Fibroblast of lung (primary cell): ENCODE measurements around the gene FHIT. TPM values are rescaled to one million over a fixed set of nuclear protein-coding genes. Genes with fewer than 3 reads are reported as not detected.

ENCODE experiments used
- DNase-seq, 2 donors: peaks; one replicate each; pipeline versions ENCODE4 v3.0.0 to v3.0.0-alpha.2; 2010; ENCODE audit warnings: low read depth in 2 of 2
- H2AFZ ChIP-seq: 2 replicates; pipeline ENCODE4 v1.5.1; 2012; ENCODE audit warnings: low read length, control low read depth, inconsistent platforms
- H3K27ac ChIP-seq: 2 replicates; pipeline ENCODE4 v1.5.1; 2011; ENCODE audit warnings: low read length, control low read depth; ENCODE audit not compliant: insufficient read depth
- H3K27me3 ChIP-seq: 2 replicates; pipeline ENCODE4 v1.5.1; 2011; ENCODE audit warnings: mild to moderate bottlenecking, low read length; ENCODE audit not compliant: control insufficient read depth, insufficient read depth
- H3K36me3 ChIP-seq: 2 replicates; pipeline ENCODE4 v1.5.1; 2011; ENCODE audit warnings: low read length; ENCODE audit not compliant: control insufficient read depth, insufficient read depth
- H3K4me1 ChIP-seq: 2 replicates; pipeline ENCODE4 v1.5.1; 2011; ENCODE audit warnings: low read length; ENCODE audit not compliant: control insufficient read depth, insufficient read depth; ENCODE audit errors: extremely low read depth
- H3K4me2 ChIP-seq: 2 replicates; pipeline ENCODE4 v1.5.1; 2011; ENCODE audit warnings: low read length, control low read depth; ENCODE audit not compliant: insufficient read depth; ENCODE audit errors: extremely low read depth
- H3K4me3 ChIP-seq, 4 experiments: fragments of 200-600 bp in 1 of 4; sonication (generic) in 1 of 4; replicated peaks in 1 of 4; 2 replicates each; pipeline ENCODE4 v1.5.1; 2011 to 2016; ENCODE audit warnings: low read length in 4 of 4, low read depth in 3 of 4, mild to moderate bottlenecking in 3 of 4, control low read depth in 2 of 4, inconsistent platforms in 1 of 4, mixed read lengths in 1 of 4; ENCODE audit not compliant: insufficient read depth in 1 of 4; ENCODE audit errors: control extremely low read depth in 1 of 4
- H3K79me2 ChIP-seq: 2 replicates; pipeline ENCODE4 v1.5.1; 2012; ENCODE audit warnings: mild to moderate bottlenecking, low read length, inconsistent platforms; ENCODE audit not compliant: control insufficient read depth, insufficient read depth
- H3K9ac ChIP-seq: 2 replicates; pipeline ENCODE4 v1.5.1; 2011; ENCODE audit warnings: mild to moderate bottlenecking, low read length, control low read depth; ENCODE audit not compliant: insufficient read depth
- H3K9me3 ChIP-seq: 2 replicates; pipeline ENCODE4 v1.5.1; 2012; ENCODE audit warnings: low read depth, low read length; ENCODE audit not compliant: control insufficient read depth, insufficient read depth
- H4K20me1 ChIP-seq: 2 replicates; pipeline ENCODE4 v1.5.1; 2011; ENCODE audit warnings: low read length; ENCODE audit not compliant: control insufficient read depth, insufficient read depth; ENCODE audit errors: extremely low read depth
- EZH2 ChIP-seq: IDR thresholded peaks from 2 replicates; pipeline ENCODE4 v1.5.1; 2012; ENCODE audit warnings: low read length, control low read depth, mild to moderate bottlenecking; ENCODE audit errors: missing control alignments
- polyA plus RNA-seq, 2 donors: library from polyadenylated mRNA; depleted of rRNA in 1 of 2; stranded (reverse) in 1 of 2; unstranded in 1 of 2; fragments of >200 nt; gene quantifications; 2 replicates each; pipeline ENCODE4 v1.2.1, GENCODE V29; 2011 to 2012; ENCODE audit warnings: missing spikeins in 1 of 2
- total RNA-seq: library from RNA; depleted of rRNA; stranded (reverse); fragments of >200 nt; gene quantifications from 2 replicates; pipeline ENCODE4 v1.2.1, GENCODE V29; 2014
- TF ChIP-seq, protein P1 (sequence below), 2 donors: IDR thresholded peaks in 1 of 2; conservative IDR thresholded peaks in 1 of 2; 1 replicate in 1 of 2; 2 replicates in 1 of 2; pipeline ENCODE4 v1.5.1; 2011 to 2012; ENCODE audit warnings: low read length in 2 of 2, control low read depth in 1 of 2, inconsistent platforms in 1 of 2, low read depth in 1 of 2, mild to moderate bottlenecking in 1 of 2

Gene FHIT
- total and polyA plus RNA-seq, 2 donors (not counting 1 experiment from before 2014, with no cell fraction given), result 0.79 to 2.1 TPM

DNA sequence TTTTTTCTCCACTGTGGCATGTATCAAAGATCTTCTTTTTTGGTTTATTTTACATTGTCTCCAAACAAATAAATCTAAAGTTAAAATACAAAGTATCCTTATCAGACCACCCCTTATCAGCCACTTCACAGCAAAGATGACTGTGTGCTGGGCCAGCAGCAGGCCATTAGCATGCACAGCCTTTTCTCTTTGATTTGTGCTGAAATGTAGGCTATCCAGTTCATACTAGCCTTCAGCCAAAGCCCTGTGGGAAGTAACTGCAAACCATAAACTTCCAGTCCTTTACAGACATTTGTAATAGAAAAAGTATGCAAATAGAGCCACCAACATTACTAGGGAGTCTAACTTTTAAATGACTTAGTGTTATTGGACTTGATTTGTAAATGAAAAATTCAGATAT is 816.3 kb downstream of the FHIT start:
- Histone ChIP-seq H3K9me3 (no peaks in the 10 kb centered on the region), H3K27me3 (no peaks in the 10 kb centered on the region), H3K4me2 (no peak overlapping the region), H3K27ac (no peak overlapping the region), H2AFZ (no peak overlapping the region), H3K4me3 (no peak overlapping the region), H4K20me1 (no peaks in the 10 kb centered on the region), H3K4me1 (no peaks in the 10 kb centered on the region), H3K36me3 (no peaks in the 10 kb centered on the region), H3K9ac (no peak overlapping the region), H3K79me2 (no peaks in the 10 kb centered on the region)
- TF ChIP-seq EZH2, result no peak
- TF ChIP-seq, protein P1, sequence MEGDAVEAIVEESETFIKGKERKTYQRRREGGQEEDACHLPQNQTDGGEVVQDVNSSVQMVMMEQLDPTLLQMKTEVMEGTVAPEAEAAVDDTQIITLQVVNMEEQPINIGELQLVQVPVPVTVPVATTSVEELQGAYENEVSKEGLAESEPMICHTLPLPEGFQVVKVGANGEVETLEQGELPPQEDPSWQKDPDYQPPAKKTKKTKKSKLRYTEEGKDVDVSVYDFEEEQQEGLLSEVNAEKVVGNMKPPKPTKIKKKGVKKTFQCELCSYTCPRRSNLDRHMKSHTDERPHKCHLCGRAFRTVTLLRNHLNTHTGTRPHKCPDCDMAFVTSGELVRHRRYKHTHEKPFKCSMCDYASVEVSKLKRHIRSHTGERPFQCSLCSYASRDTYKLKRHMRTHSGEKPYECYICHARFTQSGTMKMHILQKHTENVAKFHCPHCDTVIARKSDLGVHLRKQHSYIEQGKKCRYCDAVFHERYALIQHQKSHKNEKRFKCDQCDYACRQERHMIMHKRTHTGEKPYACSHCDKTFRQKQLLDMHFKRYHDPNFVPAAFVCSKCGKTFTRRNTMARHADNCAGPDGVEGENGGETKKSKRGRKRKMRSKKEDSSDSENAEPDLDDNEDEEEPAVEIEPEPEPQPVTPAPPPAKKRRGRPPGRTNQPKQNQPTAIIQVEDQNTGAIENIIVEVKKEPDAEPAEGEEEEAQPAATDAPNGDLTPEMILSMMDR (conservative IDR thresholded peaks at IDR 0.05 in 1 of 2, IDR thresholded peaks at IDR 0.05 in 1 of 2; ENCODE audit: low read depth in 1 of 2, low read length in 2 of 2), result no peak
- DNase-seq, result peak in 1 of 2 donors; percentile 45

- Histone ChIP-seq H3K9ac (no peak overlapping the region), H3K4me1 (no peaks in the 10 kb centered on the region), H3K36me3 (no peaks in the 10 kb centered on the region), H3K27me3 (no peaks in the 10 kb centered on the region), H3K4me2 (no peak overlapping the region), H3K4me3 (no peak overlapping the region), H3K79me2 (no peaks in the 10 kb centered on the region), H2AFZ (no peak overlapping the region), H4K20me1 (no peaks in the 10 kb centered on the region), H3K9me3 (no peaks in the 10 kb centered on the region), H3K27ac (no peak overlapping the region)
- TF ChIP-seq, protein P1 (conservative IDR thresholded peaks at IDR 0.05 in 1 of 2, IDR thresholded peaks at IDR 0.05 in 1 of 2; ENCODE audit: low read depth in 1 of 2, low read length in 2 of 2), result no peak
- TF ChIP-seq EZH2, result no peak
- no peak for DNase-seq
Observed at GRCh38 chr3:60434323-60434722, 816.9 kb downstream of the FHIT start.

DNA sequence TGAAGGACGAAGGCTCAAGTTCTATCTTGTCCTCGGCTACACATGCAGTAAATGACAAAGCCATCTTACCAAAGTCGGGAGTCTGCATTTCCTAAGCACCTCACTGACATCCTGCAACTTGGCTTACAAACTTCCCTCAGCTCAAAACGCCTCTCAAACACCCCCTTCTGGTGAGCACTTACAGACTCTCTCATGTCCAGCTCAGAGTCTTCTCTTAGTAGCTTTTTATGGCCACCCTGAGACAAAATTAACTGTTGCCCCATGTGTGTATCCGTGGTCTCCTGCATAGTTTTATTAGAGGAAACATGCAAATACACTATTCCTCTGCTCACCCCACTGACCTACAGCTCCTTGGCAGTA is 819.7 kb downstream of the FHIT start:
- Histone ChIP-seq H3K27ac (no peak overlapping the region), H2AFZ (no peak overlapping the region), H4K20me1 (no peaks in the 10 kb centered on the region), H3K79me2 (no peaks in the 10 kb centered on the region), H3K9ac (no peak overlapping the region), H3K36me3 (no peaks in the 10 kb centered on the region), H3K27me3 (no peaks in the 10 kb centered on the region), H3K9me3 (no peaks in the 10 kb centered on the region), H3K4me1 (no peaks in the 10 kb centered on the region), H3K4me2 (no peak overlapping the region), H3K4me3 (no peak overlapping the region)
- peak; percentile 14 to 71 for DNase-seq
- no peak for TF ChIP-seq EZH2
- TF ChIP-seq, protein P1 (conservative IDR thresholded peaks at IDR 0.05 in 1 of 2, IDR thresholded peaks at IDR 0.05 in 1 of 2; ENCODE audit: low read depth in 1 of 2, low read length in 2 of 2), result peak; percentile 13 to 59
